Skeletal muscle cell (primary cell): ENCODE results near the gene ARPC2.
A peak's percentile ranks its signal among the peaks of the same experiment; 100 is the strongest.

Experiments
- DNase-seq: peaks from one replicate; pipeline ENCODE4 v3.0.0-alpha.2; 2010; ENCODE audit warnings: low read depth
- H3K4me3 ChIP-seq: 2 replicates; pipeline ENCODE4 v1.5.1; 2011; ENCODE audit warnings: low read depth, mild to moderate bottlenecking, control low read depth, low read length, moderate library complexity

ARPC2 gene

GRCh38 chr2:218282173-218282991 is 65.4 kb downstream of the ARPC2 start:
- no peak for DNase-seq
- no peak overlapping the region for H3K4me3 ChIP-seq

DNA sequence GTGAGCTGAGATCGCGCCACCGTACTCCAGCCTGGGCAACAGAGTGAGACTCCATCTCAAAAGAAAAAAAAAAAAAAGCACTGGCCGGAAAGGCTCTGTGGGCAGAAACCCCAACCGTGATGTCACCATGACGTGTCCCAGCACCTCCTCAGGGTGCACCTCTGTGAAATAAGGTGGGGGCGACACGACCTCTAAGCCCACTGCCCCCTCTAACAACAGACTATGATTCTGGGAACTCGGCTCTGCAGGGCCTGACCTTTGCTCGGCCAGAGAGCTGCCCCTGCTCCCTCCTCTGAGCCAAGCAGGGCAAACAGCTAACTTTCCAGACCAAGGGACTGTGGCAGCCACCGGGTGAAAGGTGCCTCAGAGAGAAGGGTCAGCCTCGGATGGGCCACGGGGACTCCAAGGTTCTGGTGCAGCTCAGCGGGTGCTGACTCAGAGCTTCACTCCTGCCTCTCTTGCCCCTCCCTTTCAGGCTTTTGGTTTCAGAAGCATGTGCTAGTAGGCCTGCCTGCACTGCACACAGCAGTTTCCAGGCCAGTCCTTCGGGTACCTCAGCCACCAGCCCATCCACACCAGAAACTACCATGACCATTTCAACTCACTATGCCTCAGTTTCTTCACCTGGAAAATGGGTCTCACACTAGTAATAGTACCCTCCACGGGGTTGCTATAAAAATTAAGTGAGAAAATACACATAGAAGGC is 67.3 kb downstream of the ARPC2 start:
- no peak for DNase-seq
- no peak overlapping the region for H3K4me3 ChIP-seq

DNA sequence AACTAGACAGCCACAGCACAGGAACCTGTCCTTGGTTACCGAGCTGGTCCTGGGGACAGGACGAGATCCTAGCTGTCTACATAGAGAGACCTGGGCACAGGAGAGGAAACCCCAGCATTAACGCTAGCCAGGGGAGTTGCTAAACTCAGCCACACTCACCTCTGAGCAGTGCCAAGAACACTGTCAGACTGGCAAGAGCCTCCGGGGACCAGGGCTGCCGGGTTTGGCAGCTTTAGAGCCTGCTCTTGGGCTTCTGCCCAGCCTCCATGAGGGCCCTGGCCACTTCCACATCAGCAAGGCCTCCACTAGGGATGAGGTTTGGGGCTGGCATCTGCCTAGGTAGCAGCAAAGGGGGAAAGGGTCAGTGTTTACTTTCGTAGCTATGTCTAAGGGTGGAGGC is 68.6 kb downstream of the ARPC2 start:
- H3K4me3 ChIP-seq, result peak overlapping the region; percentile 52
- DNase-seq, result no peak

DNA sequence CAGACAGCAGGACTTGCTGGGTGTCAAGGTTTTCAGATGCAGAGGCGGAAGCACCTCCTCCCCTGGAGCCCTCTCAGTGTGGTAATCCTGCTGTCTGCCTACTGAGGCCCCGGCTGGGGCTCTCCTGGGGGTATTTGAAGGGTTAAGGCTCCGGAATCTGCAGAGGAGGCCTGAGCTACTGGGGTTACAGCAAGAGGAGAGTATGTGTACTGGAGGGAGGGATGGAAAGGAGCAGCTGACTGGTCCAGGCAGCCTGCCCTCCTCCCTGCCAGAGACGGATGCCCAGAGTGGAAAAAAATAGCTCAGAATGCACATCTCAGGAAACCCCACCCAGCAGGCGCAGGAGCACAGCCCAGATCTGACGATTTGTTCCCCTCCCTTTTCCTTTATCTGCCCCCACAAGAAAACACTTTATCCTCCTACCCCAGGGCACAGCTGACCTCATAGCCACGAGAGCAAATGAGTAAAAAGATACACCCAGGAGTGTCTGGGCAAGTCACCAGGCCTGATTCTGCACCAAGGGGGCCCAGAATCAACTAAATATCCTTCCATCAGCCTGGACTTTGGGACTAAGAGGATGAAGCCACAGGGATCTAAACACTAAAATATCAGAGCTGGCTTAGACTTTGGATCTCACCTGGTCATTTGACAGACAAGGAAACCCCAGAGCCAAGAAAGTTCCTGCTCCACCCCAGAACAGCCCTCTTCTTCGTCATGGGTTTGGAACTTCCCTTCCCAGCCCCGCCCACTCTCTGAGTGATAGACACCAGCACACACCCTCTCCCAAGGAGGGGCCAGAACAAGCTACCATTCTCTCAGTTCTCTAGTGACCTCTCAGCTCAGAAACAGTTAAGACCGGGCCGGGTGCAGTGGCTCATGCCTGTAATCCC is 69.8 kb downstream of the ARPC2 start:
- H3K4me3 ChIP-seq, result peak overlapping the region; percentile 52

GRCh38 chr2:218289639-218290315 is 72.8 kb downstream of the ARPC2 start:
- peak overlapping the region; percentile 2 for H3K4me3 ChIP-seq
- DNase-seq, result no peak

More for the DNA sequence above, 69.8 kb downstream of the ARPC2 start:
- peak; percentile 94 for DNase-seq

DNA sequence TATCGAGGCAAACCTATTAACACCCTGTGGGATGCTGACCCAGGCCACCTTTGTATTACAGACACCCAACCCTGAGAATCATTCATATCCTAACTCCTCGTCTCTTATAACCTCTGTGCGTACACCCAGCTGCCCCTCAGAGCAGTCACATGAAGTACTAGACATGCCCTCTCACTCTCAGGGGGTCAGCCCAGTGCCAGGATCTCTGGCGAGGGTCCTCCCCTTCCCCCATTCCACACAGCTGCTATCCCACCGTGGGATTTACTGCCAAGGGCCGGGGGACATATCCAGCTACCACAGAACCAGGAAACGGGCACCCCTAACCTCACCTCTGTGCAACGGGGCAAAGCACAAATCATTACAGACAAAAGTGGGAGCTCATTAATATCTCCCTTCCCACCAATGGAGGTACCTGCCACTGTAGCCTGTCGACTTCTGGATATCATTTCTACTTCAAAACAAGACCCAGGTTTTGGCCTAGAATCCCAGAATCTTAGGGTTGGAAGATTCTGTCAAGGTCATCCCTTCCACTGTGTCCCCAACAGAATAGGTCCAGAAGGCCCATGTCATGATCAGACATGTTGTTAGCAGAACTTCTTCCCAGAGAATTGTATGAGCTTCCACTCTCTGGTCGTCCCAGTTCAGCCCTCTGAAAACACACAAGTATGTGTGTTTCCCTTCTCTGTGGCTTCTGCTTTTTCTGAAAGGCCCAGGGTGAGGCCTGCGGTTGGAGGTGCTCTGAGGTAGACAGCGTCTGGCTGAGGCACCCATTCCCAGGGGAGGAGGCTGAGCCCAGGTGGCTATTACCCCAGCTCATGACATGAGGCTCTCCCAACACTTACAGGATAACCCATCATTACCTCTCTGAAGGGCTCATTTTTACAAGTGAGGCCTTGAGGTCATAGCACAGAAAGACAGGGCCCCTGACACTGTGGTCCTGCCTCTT is 73.6 kb downstream of the ARPC2 start:
- peak overlapping the region; percentile 78 for H3K4me3 ChIP-seq
- DNase-seq, result no peak

GRCh38 chr2:218291318-218292047 is 74.5 kb downstream of the ARPC2 start:
- no peak for DNase-seq
- H3K4me3 ChIP-seq, result peak overlapping the region; percentile 78

- H3K4me3 ChIP-seq, result peak within 1 kb of the TSS; percentile 78
- no peak for DNase-seq
These were observed 75.3 kb downstream of the ARPC2 start, which contains the start of gene TMBIM1 for GRCh38 chr2:218292048-218293014. Gene TMBIM1, minus strand, starts transcription at chr2:218292503. Its CDS starts 10,362 bp downstream, at chr2:218282141.

DNA sequence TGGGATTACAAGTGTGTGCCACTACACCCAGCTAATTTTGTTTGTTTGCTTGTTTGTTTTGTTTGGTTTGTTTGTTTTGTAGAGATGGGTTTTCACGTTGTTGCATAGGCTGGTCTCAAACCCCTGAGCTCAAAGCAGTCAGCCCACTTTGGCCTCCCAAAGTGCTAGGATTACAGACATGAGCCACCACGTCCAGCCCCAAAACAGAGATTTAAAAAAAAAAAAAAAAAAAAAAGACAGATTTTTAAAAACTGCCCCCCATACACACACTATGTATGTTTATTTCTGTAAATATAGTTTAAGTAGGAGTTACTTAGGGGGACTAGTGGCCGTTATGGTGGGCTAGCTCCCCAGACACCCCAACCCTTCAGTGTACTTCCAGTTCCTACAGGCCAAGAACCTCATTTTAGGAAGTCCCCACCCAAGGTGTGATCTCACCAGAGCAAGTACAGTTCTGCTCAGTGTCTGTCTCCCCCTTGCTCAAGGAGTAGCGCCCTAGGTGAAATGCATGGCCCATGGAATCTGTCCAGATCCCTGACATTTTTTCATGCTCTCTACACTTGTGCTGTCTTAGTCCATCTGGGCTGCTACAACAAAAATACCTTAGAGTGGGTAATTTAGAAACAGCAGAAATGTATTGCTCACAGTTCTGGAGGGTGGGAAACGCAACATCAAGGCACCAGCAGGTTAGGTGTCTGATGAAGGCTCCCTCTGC is 76.9 kb downstream of the ARPC2 start:
- no peak overlapping the region for H3K4me3 ChIP-seq
- DNase-seq, result no peak

DNA sequence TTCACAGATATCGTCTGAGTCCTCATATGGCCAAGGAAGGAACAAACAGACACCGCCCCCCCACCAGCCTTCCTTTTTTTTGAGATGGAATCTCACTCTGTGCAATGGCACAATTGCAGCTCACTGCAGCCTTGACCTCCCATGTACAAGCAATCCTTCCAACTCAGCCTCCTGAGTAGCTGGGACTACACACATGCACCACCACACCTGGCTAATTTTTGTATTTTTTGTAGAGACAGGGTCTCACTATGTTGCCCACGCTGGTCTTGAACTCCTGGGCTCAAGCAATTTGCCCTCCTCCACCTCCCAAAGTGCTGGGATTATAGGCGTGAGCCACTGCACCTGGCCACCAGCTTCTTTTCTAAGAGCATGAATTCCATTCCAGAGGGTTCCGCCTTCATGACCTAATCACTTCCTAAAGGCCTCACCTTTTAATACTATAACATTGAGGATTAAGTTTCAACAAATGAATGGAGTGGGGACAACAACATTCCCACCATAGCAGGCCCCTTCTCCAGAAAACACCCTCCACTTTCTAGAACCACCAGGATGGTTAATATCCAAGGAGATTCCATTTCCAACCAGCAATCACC is 77.5 kb downstream of the ARPC2 start:
- DNase-seq, result no peak

DNA sequence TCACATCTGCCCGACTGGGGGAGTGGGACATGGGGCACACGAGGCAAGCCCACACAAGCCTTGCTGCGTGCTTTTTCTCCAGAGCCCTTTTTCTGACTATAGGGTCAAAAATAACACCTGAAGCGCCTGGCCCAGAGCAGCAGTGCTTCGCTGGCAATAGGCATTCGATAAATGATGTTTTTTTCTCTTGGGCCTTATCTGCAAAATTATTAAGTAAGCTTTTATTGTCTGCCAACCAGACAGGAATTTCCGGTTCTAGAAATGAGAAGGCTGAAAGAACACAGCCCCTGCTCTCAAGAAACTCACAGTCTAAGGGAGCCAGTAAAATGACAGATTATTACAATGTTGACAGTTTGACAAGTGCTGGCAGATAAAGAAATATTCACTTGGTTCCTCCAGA is 78.0 kb downstream of the ARPC2 start:
- H3K4me3 ChIP-seq, result no peak overlapping the region
- no peak for DNase-seq

More for the DNA sequence above, 77.5 kb downstream of the ARPC2 start:
- H3K4me3 ChIP-seq, result no peak overlapping the region

- H3K4me3 ChIP-seq, result no peak overlapping the region
- no peak for DNase-seq
These were observed 79.2 kb downstream of the ARPC2 start for GRCh38 chr2:218296200-218296599.

DNA sequence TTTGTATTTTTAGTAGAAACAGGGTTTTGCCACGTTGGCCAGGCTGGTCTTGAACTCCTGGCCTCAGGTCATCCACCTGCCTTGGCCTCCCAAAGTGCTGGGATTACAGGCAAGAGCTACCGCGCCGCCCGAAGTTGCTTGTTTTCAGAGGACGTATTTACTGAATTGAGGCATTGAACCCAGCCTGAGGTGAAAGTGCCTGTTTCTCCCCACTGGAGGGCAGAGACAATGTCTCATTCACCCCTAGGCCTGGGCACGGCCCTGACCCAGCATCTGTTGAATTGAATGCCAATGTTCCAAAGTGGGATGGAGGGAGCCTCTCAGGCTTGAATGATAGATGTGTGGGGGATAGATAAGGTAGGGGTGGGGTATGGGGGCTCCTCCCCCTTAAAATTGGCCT is 79.9 kb downstream of the ARPC2 start:
- DNase-seq, result no peak
- H3K4me3 ChIP-seq, result no peak overlapping the region

- H3K4me3 ChIP-seq, result no peak overlapping the region
- no peak for DNase-seq
These were observed 81.4 kb downstream of the ARPC2 start for GRCh38 chr2:218298314-218298875.

DNA sequence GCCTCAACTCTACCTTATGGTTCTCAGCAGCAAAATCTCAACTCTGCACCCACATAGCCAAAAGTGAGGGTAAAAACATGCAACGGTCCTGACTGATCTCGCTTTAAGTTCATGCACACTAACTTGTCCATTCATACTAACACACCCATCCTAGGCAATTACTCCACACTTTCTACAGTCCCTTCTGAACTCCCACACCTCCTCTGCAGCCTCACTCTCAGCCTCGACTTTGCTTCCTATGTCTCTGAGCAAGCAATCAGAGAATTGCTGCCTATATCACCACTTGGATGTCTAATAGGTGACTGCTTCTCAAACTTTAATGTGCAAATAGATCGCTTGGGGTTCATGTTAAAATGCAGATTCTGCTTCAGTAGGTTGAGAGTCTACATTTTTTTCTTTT is 83.2 kb downstream of the ARPC2 start:
- H3K4me3 ChIP-seq, result no peak overlapping the region
- no peak for DNase-seq
